Activated T-cell treated with anti-CD3 and anti-CD28 coated beads for 1 hour (primary cell): ENCODE results near the gene CAMKMT.

Source experiments
- DNase-seq: peaks from one replicate; pipeline ENCODE4 v3.0.0-alpha.2; 2020; ENCODE audit warnings: low read depth

The CAMKMT gene

GRCh38 chr2:44361330-44362206 is at the start of gene CAMKMT, which contains the start of gene PREPL:
TSS of gene CAMKMT (plus strand) at chr2:44361947.
TSS of gene PREPL (minus strand) at chr2:44361494. CDS start at chr2:44346342, 15,152 bp downstream.
- peak; percentile 98 for DNase-seq

GRCh38 chr2:44314362-44314761 is 47.4 kb upstream of the CAMKMT start:
- DNase-seq, result no peak

- DNase-seq, result no peak
Observed at GRCh38 chr2:44315945-44316344, 45.8 kb upstream of the CAMKMT start.

GRCh38 chr2:44320832-44321231 is 40.9 kb upstream of the CAMKMT start:
- DNase-seq, result no peak

- DNase-seq, result no peak
Observed at GRCh38 chr2:44321360-44321759, 40.4 kb upstream of the CAMKMT start.

GRCh38 chr2:44324971-44325426 is 36.7 kb upstream of the CAMKMT start:
- no peak for DNase-seq

GRCh38 chr2:44325897-44326296 is 35.9 kb upstream of the CAMKMT start:
- DNase-seq, result no peak

- DNase-seq, result no peak
Observed at GRCh38 chr2:44326548-44327264, 35.0 kb upstream of the CAMKMT start.

- no peak for DNase-seq
Observed at GRCh38 chr2:44328750-44329149, 33.0 kb upstream of the CAMKMT start.

- DNase-seq, result no peak
Observed at GRCh38 chr2:44329343-44329742, 32.4 kb upstream of the CAMKMT start.

GRCh38 chr2:44330801-44331200 is 30.9 kb upstream of the CAMKMT start:
- no peak for DNase-seq

- no peak for DNase-seq
Observed at GRCh38 chr2:44333994-44334393, 27.8 kb upstream of the CAMKMT start.

- DNase-seq, result no peak
Observed at GRCh38 chr2:44335806-44336538, 25.8 kb upstream of the CAMKMT start.

- no peak for DNase-seq
Observed at GRCh38 chr2:44342854-44343253, 18.9 kb upstream of the CAMKMT start.

- DNase-seq, result no peak
Observed at GRCh38 chr2:44347526-44347925, 14.2 kb upstream of the CAMKMT start.

- no peak for DNase-seq
Observed at GRCh38 chr2:44348400-44348799, 13.3 kb upstream of the CAMKMT start.

GRCh38 chr2:44349506-44349905 is 12.2 kb upstream of the CAMKMT start:
- DNase-seq, result no peak

- DNase-seq, result no peak
Observed at GRCh38 chr2:44351088-44351487, 10.7 kb upstream of the CAMKMT start.

- DNase-seq, result no peak
Observed at GRCh38 chr2:44351676-44352075, 10.1 kb upstream of the CAMKMT start.

GRCh38 chr2:44352510-44352909 is 9.2 kb upstream of the CAMKMT start:
- no peak for DNase-seq

- DNase-seq, result no peak
Observed at GRCh38 chr2:44354761-44355160, 7.0 kb upstream of the CAMKMT start.

- peak; percentile 12 for DNase-seq
Observed at GRCh38 chr2:44358503-44358902, 3.2 kb upstream of the CAMKMT start.
